LoVo (cell line): Measurements from ENCODE around the gene PALM.
"Not testable (repeated sequence)": the region's sequence is repeated elsewhere in the genome, so short reads cannot be mapped to it uniquely, and the experiment has no call there.

Experiments
- DNase-seq: peaks from one replicate; pipeline ENCODE4 v3.0.0-alpha.2; 2016; ENCODE audit warnings: low spot score

The PALM gene

GRCh38 chr19:678791-679388 is 29.8 kb upstream of the PALM start:
- DNase-seq = no peak

- DNase-seq = peak; percentile 48
Measured at GRCh38 chr19:679418-680286, 29.1 kb upstream of the PALM start.

GRCh38 chr19:680287-681028 is 28.3 kb upstream of the PALM start:
- peak; percentile 95 for DNase-seq

GRCh38 chr19:681029-682019 is 27.4 kb upstream of the PALM start:
- DNase-seq = no peak

GRCh38 chr19:682678-683320 is 25.9 kb upstream of the PALM start:
- DNase-seq = no peak

GRCh38 chr19:685454-685931 is 23.2 kb upstream of the PALM start:
- DNase-seq = no peak

GRCh38 chr19:686589-687297 is 22.0 kb upstream of the PALM start:
- DNase-seq = no peak

- no peak for DNase-seq
Measured at GRCh38 chr19:687569-688166, 21.1 kb upstream of the PALM start.

- no peak for DNase-seq
Measured at GRCh38 chr19:688214-688613, 20.5 kb upstream of the PALM start.

GRCh38 chr19:688992-689391 is 19.7 kb upstream of the PALM start:
- DNase-seq = no peak

GRCh38 chr19:690203-690602 is 18.5 kb upstream of the PALM start:
- DNase-seq = no peak

- DNase-seq = no peak
Measured at GRCh38 chr19:694481-695351, 14.0 kb upstream of the PALM start.

- DNase-seq = no peak
Measured at GRCh38 chr19:695352-695949, 13.3 kb upstream of the PALM start, which contains the start of gene PRSS57. TSS of gene PRSS57 (minus strand) at chr19:695452. CDS start at chr19:695430, 22 bp downstream.

GRCh38 chr19:698529-698928 is 10.2 kb upstream of the PALM start:
- DNase-seq = not testable (repeated sequence)

GRCh38 chr19:699885-700284 is 8.8 kb upstream of the PALM start:
- DNase-seq = not testable (repeated sequence)

- not testable (repeated sequence) for DNase-seq
Measured at GRCh38 chr19:702847-703246, 5.9 kb upstream of the PALM start.

- no peak for DNase-seq
Measured at GRCh38 chr19:703329-703650, 5.4 kb upstream of the PALM start.

GRCh38 chr19:703651-704446 is 4.9 kb upstream of the PALM start:
- DNase-seq = peak; percentile 72
